ENCODE results near the gene ETS2.

GRCh38 chr21:38804030-38804788 is 1.5 kb upstream of the ETS2 start:
- no peak for TF ChIP-seq CTCF (conservative IDR thresholded peaks at IDR 0.05)
- TF ChIP-seq ZFX (IDR thresholded peaks at IDR 0.05) = no peak
